ENCODE data around the gene C1D. TPM values are rescaled to one million over a fixed set of nuclear protein-coding genes. Genes with fewer than 3 reads are reported as not detected.

C1D gene
- total RNA-seq, 1 donor from 2014 or later, result 66.6 TPM

DNA sequence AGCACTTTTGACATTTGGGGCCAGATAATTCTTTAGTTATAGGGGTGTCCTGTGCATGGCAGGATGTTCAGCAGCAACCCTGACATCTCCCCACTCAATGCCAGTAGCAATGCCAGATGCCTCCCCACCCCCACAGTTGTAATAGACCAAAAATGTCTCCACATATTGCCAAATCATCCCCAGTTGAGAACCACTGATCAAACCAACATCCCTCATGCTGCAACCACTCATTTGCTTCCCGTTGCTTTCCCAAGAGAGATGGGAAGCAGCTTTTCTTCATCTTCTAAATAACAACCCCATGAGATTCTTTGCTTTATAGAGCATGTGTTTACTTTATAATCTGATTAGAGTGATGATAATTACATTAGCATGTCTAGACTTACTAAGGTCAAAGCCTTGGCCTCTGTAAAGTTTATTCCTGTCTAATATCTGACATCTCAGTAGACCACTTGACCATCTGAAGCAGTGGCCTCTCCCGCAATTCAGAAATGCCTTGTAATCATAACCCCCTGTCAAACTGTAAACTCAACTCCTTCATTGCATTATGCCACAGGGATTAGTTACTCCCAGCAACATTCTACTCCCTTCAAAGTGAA lies 28.7 kb upstream of the C1D start:
- no peaks in the 10 kb centered on the region for H3K79me2 ChIP-seq (ENCODE audit: low read depth)
- no peak overlapping the region for H3K9ac ChIP-seq
- DNase-seq (ENCODE audit: low spot score), result no peak
- no peaks in the 10 kb centered on the region for H3K9me3 ChIP-seq (ENCODE audit: low read depth)
- H3K27ac ChIP-seq, result no peak overlapping the region
- Mint-ChIP-seq H3K4me3 (no peak overlapping the region), H3K36me3 (no peaks in the 10 kb centered on the region), H3K27ac (no peak overlapping the region), H3K27me3 (ENCODE audit: insufficient read depth, low read depth) (peaks cover 4% of the 10 kb centered on the region), H3K9me3 (no peaks in the 10 kb centered on the region), H3K4me1 (no peaks in the 10 kb centered on the region)
- H3K27me3 ChIP-seq, result peaks cover 10% of the 10 kb centered on the region
- H3K4me1 ChIP-seq, result no peaks in the 10 kb centered on the region
- no peaks in the 10 kb centered on the region for H3F3A ChIP-seq (ENCODE audit: low read depth)
- no peak overlapping the region for H3K4me2 ChIP-seq
- H2AFZ ChIP-seq (replicated peaks), result no peak overlapping the region
- TF ChIP-seq EZH2 (IDR thresholded peaks at IDR 0.05), result no peak
- TF ChIP-seq, protein P1, sequence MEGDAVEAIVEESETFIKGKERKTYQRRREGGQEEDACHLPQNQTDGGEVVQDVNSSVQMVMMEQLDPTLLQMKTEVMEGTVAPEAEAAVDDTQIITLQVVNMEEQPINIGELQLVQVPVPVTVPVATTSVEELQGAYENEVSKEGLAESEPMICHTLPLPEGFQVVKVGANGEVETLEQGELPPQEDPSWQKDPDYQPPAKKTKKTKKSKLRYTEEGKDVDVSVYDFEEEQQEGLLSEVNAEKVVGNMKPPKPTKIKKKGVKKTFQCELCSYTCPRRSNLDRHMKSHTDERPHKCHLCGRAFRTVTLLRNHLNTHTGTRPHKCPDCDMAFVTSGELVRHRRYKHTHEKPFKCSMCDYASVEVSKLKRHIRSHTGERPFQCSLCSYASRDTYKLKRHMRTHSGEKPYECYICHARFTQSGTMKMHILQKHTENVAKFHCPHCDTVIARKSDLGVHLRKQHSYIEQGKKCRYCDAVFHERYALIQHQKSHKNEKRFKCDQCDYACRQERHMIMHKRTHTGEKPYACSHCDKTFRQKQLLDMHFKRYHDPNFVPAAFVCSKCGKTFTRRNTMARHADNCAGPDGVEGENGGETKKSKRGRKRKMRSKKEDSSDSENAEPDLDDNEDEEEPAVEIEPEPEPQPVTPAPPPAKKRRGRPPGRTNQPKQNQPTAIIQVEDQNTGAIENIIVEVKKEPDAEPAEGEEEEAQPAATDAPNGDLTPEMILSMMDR (IDR thresholded peaks at IDR 0.05), result no peak
- no peak for TF ChIP-seq EZH2phosphoT487 (IDR thresholded peaks at IDR 0.05)
- H3K4me3 ChIP-seq, result no peak overlapping the region
- no peaks in the 10 kb centered on the region for H4K20me1 ChIP-seq (ENCODE audit: low read depth)
- H3K36me3 ChIP-seq, result no peaks in the 10 kb centered on the region

DNA sequence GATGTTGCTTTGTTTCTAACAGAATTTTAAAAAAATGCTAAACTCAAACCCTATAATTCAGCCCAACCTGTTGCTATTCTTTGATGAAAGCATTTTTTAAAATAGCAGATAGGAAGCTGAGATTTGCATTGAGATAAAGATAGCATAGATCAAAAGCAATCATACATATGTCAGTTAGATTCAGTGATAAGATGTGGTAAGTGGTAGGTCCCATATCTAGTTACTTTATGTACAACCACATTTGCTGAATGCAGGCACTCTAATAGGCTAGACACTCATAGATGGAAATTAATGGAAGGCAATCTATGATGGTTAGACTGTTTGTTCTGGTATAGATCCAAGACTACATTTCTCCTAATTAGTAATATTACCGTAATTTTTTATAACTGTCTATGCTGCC lies 27.2 kb upstream of the C1D start:
- no peak overlapping the region for H3K4me2 ChIP-seq
- no peak for DNase-seq (ENCODE audit: low spot score)
- no peaks in the 10 kb centered on the region for H3K4me1 ChIP-seq
- no peak overlapping the region for H3K4me3 ChIP-seq
- no peaks in the 10 kb centered on the region for H4K20me1 ChIP-seq (ENCODE audit: low read depth)
- H3K27ac ChIP-seq, result no peak overlapping the region
- H3K9me3 ChIP-seq (ENCODE audit: low read depth), result no peaks in the 10 kb centered on the region
- H3K4me1 Mint-ChIP-seq, result no peaks in the 10 kb centered on the region
- no peak overlapping the region for H3K4me3 Mint-ChIP-seq
- no peak overlapping the region for H3K27ac Mint-ChIP-seq
- no peaks in the 10 kb centered on the region for H3K36me3 Mint-ChIP-seq
- H3F3A ChIP-seq (ENCODE audit: low read depth), result no peaks in the 10 kb centered on the region
- no peaks in the 10 kb centered on the region for H3K9me3 Mint-ChIP-seq
- no peak overlapping the region for H2AFZ ChIP-seq (replicated peaks)
- peaks cover 4% of the 10 kb centered on the region for H3K27me3 Mint-ChIP-seq (ENCODE audit: insufficient read depth, low read depth)
- TF ChIP-seq EZH2phosphoT487 (IDR thresholded peaks at IDR 0.05) (no peak), EZH2 (IDR thresholded peaks at IDR 0.05) (no peak)
- TF ChIP-seq, protein P1 (IDR thresholded peaks at IDR 0.05), result no peak
- no peak overlapping the region for H3K9ac ChIP-seq
- no peaks in the 10 kb centered on the region for H3K79me2 ChIP-seq (ENCODE audit: low read depth)
- H3K27me3 ChIP-seq, result peaks cover 10% of the 10 kb centered on the region
- no peaks in the 10 kb centered on the region for H3K36me3 ChIP-seq

DNA sequence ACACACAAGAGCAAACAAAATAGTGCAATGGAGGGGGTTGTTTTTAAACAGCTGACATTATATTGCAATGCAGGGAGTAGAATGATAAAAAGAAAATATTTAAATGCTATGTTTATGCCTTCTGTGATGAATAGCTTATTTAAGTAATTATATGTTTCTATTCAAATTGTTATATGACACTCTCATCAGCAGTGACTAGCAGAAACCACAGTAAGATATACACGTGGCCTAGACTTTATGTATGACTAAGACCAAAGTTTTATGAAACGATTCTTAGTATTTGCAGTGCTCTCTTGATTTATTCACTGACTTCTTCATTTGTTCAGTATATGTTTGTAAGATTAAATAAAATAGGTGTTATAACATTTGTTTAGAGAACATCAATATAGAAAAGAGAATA lies 26.1 kb upstream of the C1D start:
- H3K79me2 ChIP-seq (ENCODE audit: low read depth), result no peaks in the 10 kb centered on the region
- no peaks in the 10 kb centered on the region for H3K36me3 ChIP-seq
- TF ChIP-seq, protein P1 (IDR thresholded peaks at IDR 0.05), result no peak
- no peak for TF ChIP-seq EZH2 (IDR thresholded peaks at IDR 0.05)
- TF ChIP-seq EZH2phosphoT487 (IDR thresholded peaks at IDR 0.05), result no peak
- no peak for DNase-seq (ENCODE audit: low spot score)
- no peaks in the 10 kb centered on the region for H3K4me1 ChIP-seq
- no peaks in the 10 kb centered on the region for H3K9me3 ChIP-seq (ENCODE audit: low read depth)
- no peak overlapping the region for H3K27ac Mint-ChIP-seq
- H3K36me3 Mint-ChIP-seq, result no peaks in the 10 kb centered on the region
- peaks cover 4% of the 10 kb centered on the region for H3K27me3 Mint-ChIP-seq (ENCODE audit: insufficient read depth, low read depth)
- H3K9ac ChIP-seq, result no peak overlapping the region
- H4K20me1 ChIP-seq (ENCODE audit: low read depth), result no peaks in the 10 kb centered on the region
- no peaks in the 10 kb centered on the region for H3K4me1 Mint-ChIP-seq
- H3K4me3 Mint-ChIP-seq, result no peak overlapping the region
- no peak overlapping the region for H3K4me3 ChIP-seq
- no peak overlapping the region for H2AFZ ChIP-seq (replicated peaks)
- peaks cover 15% of the 10 kb centered on the region for H3K27me3 ChIP-seq
- no peaks in the 10 kb centered on the region for H3F3A ChIP-seq (ENCODE audit: low read depth)
- no peak overlapping the region for H3K4me2 ChIP-seq
- H3K9me3 Mint-ChIP-seq, result no peaks in the 10 kb centered on the region
- H3K27ac ChIP-seq, result no peak overlapping the region

Data from neural progenitor cell (in vitro differentiated cells).